Measurements from ENCODE around the gene FCRL6.

The FCRL6 gene

DNA sequence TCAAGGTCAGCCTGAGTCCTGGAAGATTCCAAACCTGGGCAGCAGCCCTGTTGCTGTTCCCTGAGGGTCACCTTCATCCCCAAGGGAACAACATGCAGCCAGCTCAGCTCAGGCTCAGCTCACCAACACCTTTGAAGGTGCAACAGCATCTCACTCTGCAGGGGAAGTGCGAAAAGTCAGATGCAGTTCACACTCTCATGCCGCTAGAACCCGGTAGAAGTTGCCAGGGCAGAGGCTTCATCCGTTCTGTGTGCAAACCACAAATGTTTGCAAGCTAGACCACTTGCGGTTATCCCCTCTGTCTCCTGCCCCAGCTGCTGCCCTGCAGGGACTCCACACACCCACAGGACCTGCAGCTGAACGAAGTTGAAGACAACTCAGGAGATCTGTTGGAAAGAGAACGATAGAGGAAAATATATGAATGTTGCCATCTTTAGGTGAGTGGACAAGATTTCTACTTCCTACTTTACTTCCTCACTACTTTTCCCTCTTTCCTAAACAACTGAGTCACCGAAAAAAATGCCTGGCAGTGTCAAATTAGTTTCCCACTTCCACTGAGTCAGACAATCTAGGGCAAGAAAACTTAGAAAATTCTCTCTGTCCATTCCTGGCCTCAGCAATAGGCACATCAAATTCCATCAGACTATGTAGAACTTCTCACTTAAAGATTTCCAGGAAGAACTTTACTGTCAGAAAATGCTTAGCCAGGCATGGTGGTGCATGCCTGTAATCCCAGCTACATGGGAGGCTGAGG, 1.8 kb upstream of the FCRL6 start:
- DNase-seq = no peak

DNA sequence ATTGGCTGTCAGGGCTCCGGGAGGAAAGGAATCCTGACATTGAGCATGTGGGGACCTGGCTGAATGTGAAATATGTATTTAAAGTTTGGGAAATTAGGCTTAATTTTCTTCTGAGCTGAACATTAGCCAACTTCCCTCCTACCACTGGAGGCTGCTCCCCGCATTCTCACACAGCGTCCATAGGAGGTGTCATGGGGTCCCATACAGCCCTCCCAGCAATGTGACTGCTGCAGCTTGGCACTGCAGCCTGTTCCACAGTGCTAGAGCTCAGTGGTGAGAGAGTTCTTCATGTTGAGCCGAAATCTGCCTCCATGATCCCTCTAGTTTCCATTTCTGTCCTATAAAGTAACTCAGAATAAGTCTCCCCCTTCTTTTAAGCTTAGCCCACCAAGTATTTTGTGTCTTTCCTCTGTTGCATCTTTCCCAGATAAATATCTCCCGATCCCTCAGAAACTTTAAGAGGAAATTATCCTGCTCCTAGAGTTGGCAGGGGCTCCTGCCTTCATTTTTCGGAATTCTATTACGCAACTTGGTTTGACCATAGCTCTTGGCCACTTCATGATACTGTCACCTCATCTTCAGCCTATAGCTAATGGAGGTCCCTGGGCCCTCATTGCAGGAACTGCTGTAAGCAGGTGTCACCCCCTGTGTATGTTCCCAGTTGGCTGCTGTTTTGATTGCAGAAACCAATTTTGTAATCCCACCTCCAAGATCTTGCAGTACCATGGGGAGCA, 2.0 kb downstream of the FCRL6 start:
- DNase-seq = no peak

DNA sequence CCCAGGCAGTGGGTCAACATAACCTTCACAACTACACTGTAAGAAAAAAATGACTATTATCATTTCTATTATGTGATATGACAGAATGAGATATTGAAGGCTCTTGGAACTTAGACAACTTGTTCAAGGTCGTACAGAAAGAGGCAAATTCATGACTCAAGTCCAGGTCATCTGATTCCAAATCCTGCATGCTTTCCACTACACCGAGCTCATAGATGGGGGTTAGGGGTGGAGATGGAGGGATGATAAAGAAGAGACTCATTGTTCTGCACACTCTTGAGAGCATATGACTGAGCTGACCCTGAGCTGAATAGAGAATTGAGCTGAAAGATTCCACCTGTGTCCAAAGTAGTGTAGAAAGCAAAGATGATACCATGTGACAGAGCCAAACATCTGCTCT, 2.8 kb downstream of the FCRL6 start:
- no peak for DNase-seq

DNA sequence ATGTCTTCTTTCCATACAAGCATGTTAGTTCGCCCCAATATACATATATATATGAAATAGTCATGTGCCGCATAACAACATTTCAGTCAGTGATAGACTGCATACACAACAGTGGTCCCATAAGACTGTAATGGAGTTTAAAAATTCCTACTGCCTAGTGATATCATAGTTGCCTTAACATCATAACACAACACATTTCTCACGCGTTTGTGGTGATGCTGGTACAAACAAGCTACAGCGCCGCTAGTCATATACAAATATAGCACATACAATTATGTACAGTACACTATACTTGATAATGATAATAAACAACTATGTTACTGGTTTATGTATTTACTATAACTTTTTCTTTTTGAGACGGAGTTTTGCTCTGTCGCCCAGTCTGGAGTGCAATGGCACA, 13.8 kb downstream of the FCRL6 start:
- no peak for DNase-seq

DNA sequence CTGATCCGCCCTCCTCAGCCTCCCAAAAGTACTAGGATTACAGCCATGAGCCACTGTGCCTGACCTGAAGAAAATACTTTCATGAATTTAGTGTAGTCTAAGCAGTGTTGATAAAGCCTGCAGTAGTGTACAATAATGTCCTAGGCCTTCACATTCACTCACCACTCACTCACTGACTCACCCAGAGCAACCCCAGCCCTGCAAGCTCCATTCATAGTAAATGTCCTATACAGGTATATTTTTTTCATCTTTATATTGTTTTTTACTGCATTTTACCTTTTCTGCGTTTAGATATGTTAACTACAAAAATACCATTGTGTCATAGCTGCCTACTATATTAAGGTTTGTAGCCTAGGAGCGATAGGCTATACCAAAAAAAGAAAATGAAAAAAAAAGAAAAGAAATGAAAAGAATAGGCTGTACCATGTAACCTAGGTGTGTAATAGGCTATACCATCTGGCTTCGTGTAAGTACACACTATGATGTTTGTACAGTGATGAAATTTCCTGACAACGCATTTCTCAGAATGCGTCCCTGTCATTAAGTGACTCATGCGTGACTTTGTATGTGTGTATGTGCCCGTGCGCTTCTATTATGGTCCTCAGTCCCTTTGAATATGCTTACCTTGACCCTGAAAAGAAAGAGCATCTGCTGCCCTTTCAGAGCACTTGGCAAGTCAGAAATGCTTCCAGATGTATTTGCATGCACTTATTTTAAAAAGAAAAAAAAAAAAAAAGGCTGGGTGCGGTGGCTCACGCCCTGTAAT, 15.3 kb downstream of the FCRL6 start:
- peak; percentile 89 for DNase-seq

DNA sequence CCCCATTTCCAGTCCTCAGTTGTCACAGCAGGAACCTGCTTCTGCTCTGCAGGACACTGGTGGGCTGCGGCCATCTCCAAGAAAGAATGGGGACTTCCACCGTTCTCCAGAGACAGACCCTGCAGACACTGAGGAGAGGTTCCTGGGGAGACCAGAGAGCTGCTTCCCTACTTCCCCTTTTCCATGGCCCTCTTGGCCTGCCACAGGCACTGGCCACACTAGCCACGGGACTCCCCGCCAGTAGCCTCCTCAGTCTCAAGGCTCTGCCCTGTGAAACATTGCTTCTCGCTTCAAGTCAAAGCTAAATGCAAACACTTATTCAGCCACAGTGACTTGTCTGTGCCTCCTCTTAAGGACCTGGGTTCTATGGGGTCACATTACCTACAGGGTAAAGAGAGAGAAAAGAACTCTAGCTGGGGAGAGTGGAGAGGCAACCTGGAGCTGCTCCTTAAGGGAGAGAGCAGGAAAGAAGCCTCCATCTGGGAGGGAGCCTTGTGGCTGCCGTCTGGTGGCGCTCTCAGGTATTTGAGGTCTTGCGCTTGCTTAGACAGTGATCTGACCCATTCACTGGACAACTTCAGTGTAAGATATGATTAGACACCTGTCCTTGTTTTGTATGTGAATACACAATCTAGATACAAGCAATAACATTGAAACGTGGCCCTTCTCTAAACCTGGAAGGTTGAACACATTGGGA, 19.2 kb downstream of the FCRL6 start:
- DNase-seq = peak; percentile 66

DNA sequence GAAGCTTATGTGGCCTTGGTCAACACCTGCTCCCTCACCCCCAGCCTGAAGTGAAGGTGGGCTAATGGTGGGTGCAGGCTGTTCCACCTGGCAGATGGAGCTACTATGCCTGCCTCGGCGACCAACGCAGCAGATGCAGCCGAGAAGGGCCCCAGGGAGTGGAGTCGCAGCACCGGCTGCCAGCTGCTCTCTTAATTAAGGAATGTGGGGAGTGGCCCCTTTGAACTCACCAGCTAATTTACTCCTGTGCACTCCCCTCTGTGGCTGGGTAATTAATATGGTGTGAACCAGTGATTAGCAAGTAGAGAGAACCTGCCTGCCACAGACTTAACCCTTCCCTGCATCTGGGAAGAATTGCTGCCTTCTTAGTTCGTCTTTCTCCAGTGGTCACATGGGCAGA, 21.2 kb downstream of the FCRL6 start:
- DNase-seq = peak; percentile 99

DNA sequence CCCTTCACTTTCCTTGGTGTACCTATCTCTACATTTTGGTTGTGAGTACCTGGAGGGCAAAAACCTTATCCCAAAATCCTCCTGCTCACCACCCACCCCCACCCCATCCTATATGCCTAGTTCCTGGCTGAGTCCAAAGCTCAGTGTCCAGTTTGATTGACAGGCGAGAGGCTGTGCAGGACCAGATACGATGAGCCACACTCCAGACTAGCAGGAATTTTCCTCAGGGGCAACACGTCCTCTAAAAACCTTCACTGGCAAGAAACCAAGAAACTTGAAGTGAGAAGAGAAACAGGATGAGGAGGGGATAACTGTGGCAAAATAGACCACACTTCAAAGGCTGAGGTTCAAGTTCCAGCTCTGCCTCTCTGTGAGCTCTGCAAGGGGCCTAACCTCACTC, 23.4 kb downstream of the FCRL6 start:
- DNase-seq = no peak

DNA sequence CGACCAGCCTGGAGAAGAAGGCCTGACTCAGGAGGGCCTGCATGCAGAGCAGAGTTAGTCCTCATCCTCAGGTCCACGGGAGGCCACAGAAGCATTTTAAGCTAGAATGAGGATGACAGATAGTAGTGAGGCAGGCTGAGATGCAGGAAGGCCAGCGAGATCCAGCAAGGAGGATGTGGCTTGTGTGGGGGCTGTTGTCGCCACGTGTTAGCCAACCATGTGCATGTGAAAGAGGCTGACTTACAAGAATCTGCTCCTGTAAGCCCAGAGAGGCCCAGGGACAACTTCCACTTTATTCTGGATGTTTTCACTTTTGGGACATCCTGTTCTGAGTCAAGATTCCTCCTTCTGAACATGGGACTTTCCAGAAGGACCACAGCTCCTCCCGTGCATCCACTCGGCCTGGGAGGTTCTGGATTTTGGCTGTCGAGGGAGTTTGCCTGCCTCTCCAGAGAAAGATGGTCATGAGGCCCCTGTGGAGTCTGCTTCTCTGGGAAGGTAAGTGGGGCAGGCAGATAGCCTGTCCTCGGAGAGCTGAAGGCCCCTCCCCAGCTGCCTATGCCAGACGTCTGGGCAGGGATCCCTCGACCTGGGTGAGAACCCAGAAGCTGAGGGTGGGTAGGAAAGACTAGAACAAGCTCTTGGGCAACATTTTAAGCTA, 24.4 kb downstream of the FCRL6 start, which contains the start of gene SLAMF8:
SLAMF8 (plus strand) TSS at position 433 of the 661 bp plus-strand sequence; CDS start at position 459, 26 bp downstream.
- no peak for DNase-seq

DNA sequence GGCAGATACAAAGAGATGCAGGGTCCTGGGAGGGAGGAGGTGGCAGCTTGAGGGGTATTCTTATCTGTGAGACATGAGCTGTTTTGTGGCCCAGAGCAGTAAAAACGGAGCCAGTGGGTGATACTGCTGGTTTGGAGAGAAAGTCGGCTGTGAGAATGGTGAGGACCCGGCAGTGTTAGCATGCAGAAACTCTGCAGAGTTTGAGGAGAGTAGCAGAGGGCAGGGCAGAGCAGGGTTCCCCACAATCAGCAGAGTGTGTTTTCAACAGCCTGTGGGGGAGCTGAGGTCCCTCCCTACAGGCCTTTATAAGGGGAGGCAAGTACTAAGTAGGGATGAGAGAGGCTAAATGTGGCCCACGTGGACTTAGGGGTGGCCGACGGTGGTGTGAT, 24.9 kb downstream of the FCRL6 start:
- no peak for DNase-seq

DNA sequence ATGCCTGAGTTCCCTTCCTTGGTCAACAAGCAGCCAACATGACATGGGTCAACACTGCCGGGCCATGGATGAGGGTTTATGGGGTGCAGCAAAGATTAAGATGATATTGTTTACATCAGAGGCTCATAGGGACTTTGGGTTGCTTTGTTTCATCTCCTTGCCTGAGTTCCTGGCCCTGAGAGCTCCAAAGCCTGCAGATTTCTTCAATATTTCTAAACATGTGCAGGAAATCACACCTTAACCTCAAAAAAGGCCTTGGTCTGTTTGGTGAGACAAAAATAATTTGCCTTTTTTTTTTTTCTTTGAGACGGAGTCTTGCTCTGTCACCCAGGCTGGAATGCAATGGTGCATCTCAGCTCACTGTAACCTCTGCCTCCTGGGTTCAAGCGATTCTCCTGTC, 25.4 kb downstream of the FCRL6 start:
- DNase-seq = no peak

DNA sequence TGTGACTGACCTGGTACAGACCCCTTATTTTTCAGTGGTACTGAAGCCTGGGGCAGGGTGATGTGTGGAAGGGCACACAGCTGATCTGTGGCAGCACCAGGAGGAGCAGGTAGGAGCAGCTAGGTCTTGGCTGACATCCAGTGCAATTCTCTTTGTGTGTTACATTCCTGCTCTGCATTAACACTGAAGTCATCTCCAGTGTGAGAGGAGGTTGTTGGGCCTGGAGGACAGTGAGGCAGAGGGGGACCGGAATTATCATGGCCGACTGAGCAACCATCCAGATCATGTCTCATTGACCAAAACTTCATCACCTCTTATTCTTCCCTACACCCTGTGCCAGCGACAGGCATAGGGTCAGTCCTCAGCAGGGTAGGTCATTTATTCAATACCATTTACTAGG, 26.0 kb downstream of the FCRL6 start:
- DNase-seq = no peak

DNA sequence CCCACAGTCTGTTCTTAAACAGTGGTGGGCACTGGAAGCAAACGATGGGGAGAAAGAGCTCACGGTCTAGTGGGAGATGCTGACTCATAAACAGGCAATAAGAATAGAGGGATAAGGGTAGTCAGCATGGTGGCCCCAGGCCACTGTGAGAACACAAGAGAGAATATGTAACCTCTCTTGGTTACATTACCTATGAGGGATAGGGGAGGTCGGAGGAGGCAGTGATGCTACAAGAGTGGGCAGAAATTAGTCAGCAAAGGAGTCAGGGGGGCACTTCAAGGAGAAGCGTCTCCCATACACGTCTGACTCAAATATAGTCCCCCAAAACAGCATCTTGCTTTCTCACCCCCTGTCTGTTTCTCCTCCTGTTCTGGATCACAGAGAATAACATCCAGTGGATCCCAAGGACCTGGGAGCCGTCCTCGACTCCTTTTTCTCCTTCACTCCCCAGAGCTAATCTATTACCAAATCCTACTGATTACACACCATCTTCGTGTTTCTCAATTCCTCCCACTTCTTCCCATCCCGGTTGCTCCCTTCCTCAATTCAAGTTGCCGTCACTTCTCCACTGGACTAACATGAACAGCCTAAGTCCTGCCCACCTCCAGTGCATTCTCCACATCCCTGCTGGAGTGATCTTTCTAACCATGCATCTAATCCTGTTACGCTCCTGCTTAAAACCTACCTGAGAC, 26.6 kb downstream of the FCRL6 start:
- no peak for DNase-seq

DNA sequence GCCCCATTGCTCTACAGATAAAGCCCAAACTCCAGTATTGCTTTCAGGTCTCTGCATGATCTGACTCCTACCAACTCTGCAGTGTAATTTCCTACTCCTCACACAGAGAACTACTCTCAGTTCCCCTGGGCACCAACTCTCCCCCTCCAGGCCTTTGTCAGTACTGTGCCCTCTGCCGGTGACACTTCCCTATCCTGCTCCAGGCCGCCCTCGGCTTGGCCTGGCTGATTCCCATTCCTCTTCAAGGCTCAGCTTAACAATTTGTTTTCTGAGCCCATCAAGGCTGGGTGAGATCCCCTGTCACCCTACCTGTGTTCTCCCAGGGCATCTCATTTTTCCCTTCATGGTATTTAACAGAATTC, 27.1 kb downstream of the FCRL6 start:
- no peak for DNase-seq

DNA sequence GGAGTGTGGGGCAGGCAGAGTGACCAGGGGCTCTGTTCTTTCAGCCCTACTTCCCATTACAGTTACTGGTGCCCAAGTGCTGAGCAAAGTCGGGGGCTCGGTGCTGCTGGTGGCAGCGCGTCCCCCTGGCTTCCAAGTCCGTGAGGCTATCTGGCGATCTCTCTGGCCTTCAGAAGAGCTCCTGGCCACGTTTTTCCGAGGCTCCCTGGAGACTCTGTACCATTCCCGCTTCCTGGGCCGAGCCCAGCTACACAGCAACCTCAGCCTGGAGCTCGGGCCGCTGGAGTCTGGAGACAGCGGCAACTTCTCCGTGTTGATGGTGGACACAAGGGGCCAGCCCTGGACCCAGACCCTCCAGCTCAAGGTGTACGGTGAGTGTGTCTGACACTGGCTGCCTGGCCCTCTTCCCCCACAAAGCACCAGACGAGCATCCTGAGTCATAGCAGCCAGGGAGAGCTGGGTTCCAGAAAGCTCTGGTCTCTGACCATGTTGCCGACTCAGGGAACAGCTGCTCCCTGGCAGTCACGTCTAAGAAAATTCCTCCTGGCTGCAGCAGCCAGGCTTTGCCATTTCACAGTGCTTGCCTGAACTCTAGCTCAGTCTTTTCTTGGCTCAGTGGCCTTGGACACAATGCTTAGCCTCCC, 27.8 kb downstream of the FCRL6 start:
- peak; percentile 27 for DNase-seq

DNA sequence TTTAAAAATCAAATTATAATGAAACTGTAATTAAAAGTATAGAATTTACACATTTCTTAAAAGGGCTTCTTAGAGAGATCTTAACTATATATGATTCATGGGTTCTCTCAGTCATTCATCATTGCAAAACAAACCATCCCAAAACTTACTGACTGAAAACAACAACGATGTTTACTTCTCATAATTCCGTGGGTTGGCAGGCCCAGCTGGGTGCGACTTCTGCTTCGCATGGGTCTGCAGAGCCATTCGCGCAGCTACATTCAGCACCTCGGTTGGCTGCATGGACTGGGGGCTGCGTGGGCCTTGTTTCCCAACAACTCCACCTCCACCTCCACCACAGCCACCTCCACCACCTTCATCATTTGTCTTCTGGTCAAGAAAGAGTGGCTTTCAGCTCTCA, 28.6 kb downstream of the FCRL6 start:
- DNase-seq = no peak

DNA sequence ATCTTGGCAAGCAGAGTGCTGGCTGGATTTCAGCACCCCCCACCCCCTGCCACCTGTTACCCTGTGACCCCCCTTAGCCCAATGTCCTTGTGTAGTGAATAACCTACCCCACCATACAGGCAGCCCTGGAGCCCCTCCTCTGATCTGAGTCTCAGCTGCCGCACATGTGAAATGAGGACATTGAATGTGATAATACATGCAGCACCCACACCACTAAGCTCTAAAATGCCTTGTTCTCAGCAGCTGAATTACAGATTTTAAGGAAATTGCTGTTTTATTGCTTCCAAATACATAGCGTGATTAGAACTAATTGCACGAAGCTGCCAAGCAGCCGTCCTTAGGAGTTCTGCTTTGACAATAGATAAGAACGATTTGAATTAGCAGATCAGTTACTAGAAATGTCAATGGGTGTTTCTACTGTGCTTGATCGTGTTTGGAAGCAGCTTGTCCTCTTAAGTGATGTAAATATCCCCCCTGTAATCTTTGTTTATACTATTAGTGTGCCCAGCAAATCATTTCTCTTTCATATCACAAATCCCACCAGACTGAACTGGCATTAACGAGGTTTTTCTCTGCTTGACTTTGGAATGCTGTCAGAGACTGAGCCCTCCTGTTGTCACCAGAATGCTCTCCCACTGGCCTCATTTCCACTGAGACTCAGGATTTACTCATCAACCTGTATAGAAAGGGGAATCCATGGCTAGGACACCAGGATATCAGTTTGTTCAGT, 29.4 kb downstream of the FCRL6 start:
- DNase-seq = peak; percentile 32

DNA sequence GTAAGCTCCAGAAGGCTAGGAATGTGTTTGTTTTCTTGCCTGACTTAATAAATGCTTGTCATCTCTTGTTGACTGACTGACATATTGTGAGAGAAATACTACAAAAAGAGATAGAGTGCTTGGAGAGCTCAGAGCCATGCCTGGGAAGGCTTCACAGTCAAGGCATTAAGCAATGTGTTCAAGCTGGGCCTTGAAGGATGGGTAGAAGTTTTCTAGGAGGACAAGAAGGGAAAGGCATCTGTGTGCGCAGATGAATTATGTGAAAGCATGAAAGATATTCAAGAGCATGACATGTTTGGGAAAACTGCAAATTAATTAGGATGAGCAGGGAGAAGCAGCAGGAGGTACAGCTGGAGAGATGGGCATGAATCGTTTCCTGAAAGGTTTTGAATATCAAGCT, 30.1 kb downstream of the FCRL6 start:
- DNase-seq = no peak

DNA sequence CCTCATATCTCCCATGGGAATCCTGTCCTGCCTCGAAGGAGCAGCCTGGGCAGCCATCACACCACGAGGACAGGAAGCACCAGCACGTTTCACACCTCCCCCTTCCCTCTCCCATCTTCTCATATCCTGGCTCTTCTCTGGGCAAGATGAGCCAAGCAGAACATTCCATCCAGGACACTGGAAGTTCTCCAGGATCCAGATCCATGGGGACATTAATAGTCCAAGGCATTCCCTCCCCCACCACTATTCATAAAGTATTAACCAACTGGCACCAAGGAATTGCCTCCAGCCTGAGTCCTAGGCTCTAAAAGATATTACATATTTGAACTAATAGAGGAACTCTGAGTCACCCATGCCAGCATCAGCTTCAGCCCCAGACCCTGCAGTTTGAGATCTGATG, 33.2 kb downstream of the FCRL6 start:
- DNase-seq = no peak

DNA sequence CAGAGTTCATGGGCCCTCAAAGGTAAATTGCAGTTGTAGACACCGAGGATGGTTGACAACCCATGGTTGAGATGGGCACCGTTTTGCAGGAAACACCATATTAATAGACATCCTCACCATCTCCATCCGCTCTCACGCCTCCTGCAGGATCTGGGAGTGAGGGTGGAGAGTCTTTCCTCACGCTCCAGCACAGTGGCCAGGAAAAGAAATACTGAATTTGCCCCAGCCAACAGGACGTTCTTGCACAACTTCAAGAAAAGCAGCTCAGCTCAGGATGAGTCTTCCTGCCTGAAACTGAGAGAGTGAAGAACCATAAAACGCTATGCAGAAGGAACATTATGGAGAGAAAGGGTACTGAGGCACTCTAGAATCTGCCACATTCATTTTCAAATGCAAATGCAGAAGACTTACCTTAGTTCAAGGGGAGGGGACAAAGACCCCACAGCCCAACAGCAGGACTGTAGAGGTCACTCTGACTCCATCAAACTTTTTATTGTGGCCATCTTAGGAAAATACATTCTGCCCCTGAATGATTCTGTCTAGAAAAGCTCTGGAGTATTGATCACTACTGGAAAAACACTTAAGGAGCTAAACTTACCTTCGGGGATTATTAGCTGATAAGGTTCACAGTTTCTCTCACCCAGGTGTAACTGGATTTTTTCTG, 33.8 kb downstream of the FCRL6 start:
- no peak for DNase-seq
